Measurements from ENCODE around the gene ANKRD13B.

The ANKRD13B gene

GRCh38 chr17:29591737-29592608, 959 bp upstream of the ANKRD13B start:
- DNase-seq (ENCODE audit: extremely low read depth, low read depth): peak; percentile 61
- TF ChIP-seq, protein P1, sequence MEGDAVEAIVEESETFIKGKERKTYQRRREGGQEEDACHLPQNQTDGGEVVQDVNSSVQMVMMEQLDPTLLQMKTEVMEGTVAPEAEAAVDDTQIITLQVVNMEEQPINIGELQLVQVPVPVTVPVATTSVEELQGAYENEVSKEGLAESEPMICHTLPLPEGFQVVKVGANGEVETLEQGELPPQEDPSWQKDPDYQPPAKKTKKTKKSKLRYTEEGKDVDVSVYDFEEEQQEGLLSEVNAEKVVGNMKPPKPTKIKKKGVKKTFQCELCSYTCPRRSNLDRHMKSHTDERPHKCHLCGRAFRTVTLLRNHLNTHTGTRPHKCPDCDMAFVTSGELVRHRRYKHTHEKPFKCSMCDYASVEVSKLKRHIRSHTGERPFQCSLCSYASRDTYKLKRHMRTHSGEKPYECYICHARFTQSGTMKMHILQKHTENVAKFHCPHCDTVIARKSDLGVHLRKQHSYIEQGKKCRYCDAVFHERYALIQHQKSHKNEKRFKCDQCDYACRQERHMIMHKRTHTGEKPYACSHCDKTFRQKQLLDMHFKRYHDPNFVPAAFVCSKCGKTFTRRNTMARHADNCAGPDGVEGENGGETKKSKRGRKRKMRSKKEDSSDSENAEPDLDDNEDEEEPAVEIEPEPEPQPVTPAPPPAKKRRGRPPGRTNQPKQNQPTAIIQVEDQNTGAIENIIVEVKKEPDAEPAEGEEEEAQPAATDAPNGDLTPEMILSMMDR (IDR thresholded peaks at IDR 0.05; ENCODE audit: low read depth, low read length, missing control alignments): peak; percentile 98
- peak overlapping the region; percentile 45 for H3K4me3 ChIP-seq (replicated peaks; ENCODE audit: low read depth, low read length)

- TF ChIP-seq, protein P1 (IDR thresholded peaks at IDR 0.05; ENCODE audit: low read depth, low read length, missing control alignments): peak; percentile 20
- DNase-seq (ENCODE audit: extremely low read depth, low read depth): no peak
These were observed 923 bp downstream of the ANKRD13B start for GRCh38 chr17:29593591-29594518.

DNA sequence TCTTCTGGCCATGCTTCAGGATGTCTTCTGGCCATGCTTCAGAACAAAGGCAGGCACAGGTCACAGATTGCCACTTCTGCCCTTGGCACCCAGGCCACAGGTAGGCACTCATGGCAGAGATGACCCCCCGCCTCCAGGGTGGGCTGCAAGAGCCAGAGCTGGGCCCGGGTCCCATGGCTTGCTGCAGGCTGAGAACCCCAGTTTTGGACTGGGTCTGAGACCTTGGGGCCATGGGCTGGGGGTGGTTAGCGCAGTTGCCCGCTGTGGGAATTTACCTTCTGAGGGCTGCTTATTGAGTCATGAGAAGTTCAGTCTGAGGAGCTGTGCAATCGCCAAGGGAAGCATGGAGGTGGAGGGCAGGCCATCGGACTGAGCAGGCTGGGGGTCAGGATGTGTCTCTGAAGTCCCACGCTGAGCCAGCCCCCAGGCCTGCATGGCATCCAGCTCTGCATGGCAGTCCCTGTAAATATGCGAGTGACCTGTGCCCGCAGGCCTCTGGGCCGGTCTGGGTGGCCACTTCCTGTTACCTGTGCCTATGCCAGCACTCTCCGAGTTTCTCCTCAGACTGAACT, 1.7 kb downstream of the ANKRD13B start:
- peak overlapping the region; percentile 59 for H3K4me3 ChIP-seq (replicated peaks; ENCODE audit: low read depth, low read length)
- DNase-seq (ENCODE audit: extremely low read depth, low read depth): no peak
- TF ChIP-seq, protein P1 (IDR thresholded peaks at IDR 0.05; ENCODE audit: low read depth, low read length, missing control alignments): no peak

More at GRCh38 chr17:29593591-29594518, 923 bp downstream of the ANKRD13B start:
- H3K4me3 ChIP-seq (replicated peaks; ENCODE audit: low read depth, low read length): peak overlapping the region; percentile 59

GRCh38 chr17:29595107-29595942, 2.4 kb downstream of the ANKRD13B start:
- H3K4me3 ChIP-seq (replicated peaks; ENCODE audit: low read depth, low read length): no peak overlapping the region
- DNase-seq (ENCODE audit: extremely low read depth, low read depth): no peak
- TF ChIP-seq, protein P1 (IDR thresholded peaks at IDR 0.05; ENCODE audit: low read depth, low read length, missing control alignments): no peak

DNA sequence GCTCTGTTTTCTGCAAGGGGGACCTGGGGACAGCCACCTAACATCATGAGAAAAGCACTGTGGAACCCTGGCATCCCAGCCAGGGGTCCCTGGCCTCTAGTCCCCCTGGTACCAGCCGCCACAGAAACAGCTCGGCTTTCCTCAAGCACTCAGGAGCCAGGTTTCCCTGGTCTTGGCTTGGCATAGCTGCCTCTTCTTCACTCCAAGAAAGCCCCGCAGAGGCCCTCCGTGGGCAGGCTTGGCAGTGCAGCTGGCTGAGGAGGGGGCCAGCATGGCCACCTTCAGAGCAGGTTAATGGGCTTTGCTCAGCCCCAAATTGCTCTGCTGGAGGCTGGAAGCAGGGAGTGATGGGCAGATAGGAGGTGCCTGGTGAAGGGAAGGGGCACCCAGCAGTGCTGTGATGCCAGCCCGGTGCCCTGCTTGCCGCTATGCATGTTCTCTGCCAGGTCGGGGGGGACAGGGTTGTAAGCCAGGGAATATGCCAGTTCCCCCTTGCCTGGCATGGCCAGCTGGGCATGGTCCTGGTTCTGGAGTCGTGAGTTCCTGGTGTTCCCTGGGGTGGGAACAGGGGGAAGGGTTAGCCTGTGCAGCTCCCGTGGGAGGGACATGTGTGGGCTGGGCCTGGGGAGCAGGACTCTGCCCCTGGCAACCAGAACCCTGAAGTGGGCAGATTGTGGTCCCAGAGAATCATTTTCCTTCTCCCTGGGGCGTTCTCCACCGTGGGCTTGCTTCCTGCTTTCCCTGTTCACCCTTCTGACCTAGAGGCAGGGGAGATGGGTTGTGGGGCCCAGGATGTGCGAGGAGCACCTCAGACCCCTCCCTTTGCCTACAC, 3.2 kb downstream of the ANKRD13B start:
- H3K4me3 ChIP-seq (replicated peaks; ENCODE audit: low read depth, low read length): no peak overlapping the region
- TF ChIP-seq, protein P1 (IDR thresholded peaks at IDR 0.05; ENCODE audit: low read depth, low read length, missing control alignments): no peak

More for the DNA sequence above, 3.2 kb downstream of the ANKRD13B start:
- DNase-seq (ENCODE audit: extremely low read depth, low read depth): no peak
